HEK293 (cell line): ENCODE results near the gene BICRA.
A peak's percentile ranks its signal among the peaks of the same experiment; 100 is the strongest.

Source experiments
- EGR2 ChIP-seq: fragments of 450-650 bp; formaldehyde crosslinking; IDR thresholded peaks from 2 replicates; pipeline ENCODE4 v1.5.1; 2016; ENCODE audit warnings: low read depth, missing biosample characterization, missing genetic modification characterization
- GLIS1 ChIP-seq: fragments of 450-650 bp; formaldehyde crosslinking; IDR thresholded peaks from 2 replicates; pipeline ENCODE4 v1.5.1; 2016; ENCODE audit warnings: missing biosample characterization, missing genetic modification characterization
- HOXA7 ChIP-seq: sonication (generic); formaldehyde crosslinking; IDR thresholded peaks from 2 replicates; pipeline ENCODE4 v1.8.1; 2022; ENCODE audit warnings: missing genetic modification reagents, borderline replicate concordance
- KLF1 ChIP-seq: fragments of 450-650 bp; formaldehyde crosslinking; IDR thresholded peaks from 2 replicates; pipeline ENCODE4 v1.5.1; 2016; ENCODE audit warnings: missing biosample characterization, missing genetic modification characterization
- PRDM1 ChIP-seq: fragments of 450-650 bp; formaldehyde crosslinking; IDR thresholded peaks from 2 replicates; pipeline ENCODE4; 2016; ENCODE audit warnings: missing biosample characterization, missing genetic modification characterization
- TCF7L2 ChIP-seq: IDR thresholded peaks from 2 replicates; pipeline ENCODE4 v1.6.1; 2011; ENCODE audit warnings: low read depth, mild to moderate bottlenecking, inconsistent platforms, low read length, moderate library complexity, borderline replicate concordance
- ZBTB21 ChIP-seq: fragments of 450-650 bp; formaldehyde crosslinking; IDR thresholded peaks from 2 replicates; pipeline ENCODE4 v1.5.1; 2017; ENCODE audit warnings: missing biosample characterization, missing genetic modification characterization
- ZBTB7A ChIP-seq: fragments of 450-650 bp; formaldehyde crosslinking; IDR thresholded peaks from 2 replicates; pipeline ENCODE4 v1.5.1; 2016; ENCODE audit warnings: low read depth, missing biosample characterization, missing genetic modification characterization
- ZBTB8A ChIP-seq: fragments of 450-650 bp; formaldehyde crosslinking; IDR thresholded peaks from 2 replicates; pipeline ENCODE4 v1.5.1; 2016; ENCODE audit warnings: missing biosample characterization, missing genetic modification characterization
- ZFHX2 ChIP-seq: fragments of 450-650 bp; formaldehyde crosslinking; conservative IDR thresholded peaks from 2 replicates; pipeline ENCODE4 v1.5.1; 2016; ENCODE audit warnings: missing biosample characterization, missing genetic modification characterization
- ZNF132 ChIP-seq: fragments of 450-650 bp; formaldehyde crosslinking; IDR thresholded peaks from 2 replicates; pipeline ENCODE4 v1.5.1; 2017; ENCODE audit warnings: missing biosample characterization, missing genetic modification characterization, borderline replicate concordance
- ZNF133 ChIP-seq: fragments of 450-650 bp; formaldehyde crosslinking; IDR thresholded peaks from 2 replicates; pipeline ENCODE4 v1.5.1; 2016; ENCODE audit warnings: missing biosample characterization, missing genetic modification characterization
- ZNF140 ChIP-seq: fragments of 450-650 bp; formaldehyde crosslinking; IDR thresholded peaks from 2 replicates; pipeline ENCODE4 v1.5.1; 2016; ENCODE audit warnings: missing biosample characterization, missing genetic modification characterization
- ZNF174 ChIP-seq: fragments of 450-650 bp; formaldehyde crosslinking; IDR thresholded peaks from 2 replicates; pipeline ENCODE4 v1.5.0; 2017; ENCODE audit warnings: missing biosample characterization, mild to moderate bottlenecking, missing genetic modification characterization
- ZNF175 ChIP-seq: fragments of 450-650 bp; formaldehyde crosslinking; IDR thresholded peaks from 2 replicates; pipeline ENCODE4 v1.5.1; 2016; ENCODE audit warnings: missing biosample characterization, missing genetic modification characterization
- ZNF2 ChIP-seq: fragments of 450-650 bp; formaldehyde crosslinking; IDR thresholded peaks from 2 replicates; pipeline ENCODE4 v1.5.1; 2016; ENCODE audit warnings: missing biosample characterization, missing genetic modification characterization
- ZNF211 ChIP-seq: fragments of 450-650 bp; formaldehyde crosslinking; IDR thresholded peaks from 2 replicates; pipeline ENCODE4 v1.5.1; 2016; ENCODE audit warnings: low read depth, missing biosample characterization, missing genetic modification characterization
- ZNF239 ChIP-seq: fragments of 450-650 bp; formaldehyde crosslinking; IDR thresholded peaks from 2 replicates; pipeline ENCODE4 v1.5.1; 2016; ENCODE audit warnings: missing biosample characterization, missing genetic modification characterization
- ZNF341 ChIP-seq: fragments of 450-650 bp; formaldehyde crosslinking; IDR thresholded peaks from 2 replicates; pipeline ENCODE4; 2016; ENCODE audit warnings: low read depth, missing biosample characterization, missing genetic modification characterization
- ZNF362 ChIP-seq: fragments of 450-650 bp; formaldehyde crosslinking; IDR thresholded peaks from 2 replicates; pipeline ENCODE4 v1.5.1; 2016; ENCODE audit warnings: missing biosample characterization, missing genetic modification characterization
- ZNF391 ChIP-seq: fragments of 450-650 bp; formaldehyde crosslinking; IDR thresholded peaks from 2 replicates; pipeline ENCODE4 v1.5.1; 2016; ENCODE audit warnings: low read depth, missing biosample characterization, missing genetic modification characterization, borderline replicate concordance
- ZNF394 ChIP-seq: fragments of 450-650 bp; formaldehyde crosslinking; IDR thresholded peaks from 2 replicates; pipeline ENCODE4 v1.5.1; 2016; ENCODE audit warnings: missing biosample characterization, missing genetic modification characterization, mild to moderate bottlenecking, moderate library complexity, borderline replicate concordance
- ZNF449 ChIP-seq: fragments of 450-650 bp; formaldehyde crosslinking; IDR thresholded peaks from 2 replicates; pipeline ENCODE4 v1.5.1; 2017; ENCODE audit warnings: missing biosample characterization, mild to moderate bottlenecking, missing genetic modification characterization, moderate library complexity
- ZNF510 ChIP-seq: fragments of 450-650 bp; formaldehyde crosslinking; IDR thresholded peaks from 2 replicates; pipeline ENCODE4 v1.5.1; 2018; ENCODE audit warnings: mild to moderate bottlenecking, missing genetic modification characterization, missing biosample characterization; ENCODE audit not compliant: insufficient replicate concordance
- ZNF513 ChIP-seq: fragments of 450-650 bp; IDR thresholded peaks from 2 replicates; pipeline ENCODE4 v1.5.1; 2018; ENCODE audit warnings: missing biosample characterization, missing genetic modification characterization
- ZNF514 ChIP-seq: fragments of 450-650 bp; formaldehyde crosslinking; IDR thresholded peaks from 2 replicates; pipeline ENCODE4 v1.5.1; 2016; ENCODE audit warnings: missing biosample characterization, missing genetic modification characterization
- ZNF518A ChIP-seq: fragments of 450-650 bp; formaldehyde crosslinking; conservative IDR thresholded peaks from 2 replicates; pipeline ENCODE4 v1.5.1; 2016; ENCODE audit warnings: low read depth, missing biosample characterization, missing genetic modification characterization
- ZNF555 ChIP-seq: fragments of 450-650 bp; formaldehyde crosslinking; conservative IDR thresholded peaks from 2 replicates; pipeline ENCODE4 v1.5.1; 2017; ENCODE audit warnings: missing biosample characterization, mild to moderate bottlenecking, missing genetic modification characterization, inconsistent platforms
- ZNF777 ChIP-seq: fragments of 450-650 bp; formaldehyde crosslinking; IDR thresholded peaks from 2 replicates; pipeline ENCODE4 v1.5.1; 2017; ENCODE audit warnings: missing biosample characterization, missing genetic modification characterization, borderline replicate concordance
- ZNF785 ChIP-seq: fragments of 450-650 bp; formaldehyde crosslinking; IDR thresholded peaks from 2 replicates; pipeline ENCODE4 v1.5.1; 2016; ENCODE audit warnings: missing biosample characterization, missing genetic modification characterization
- ZXDB ChIP-seq: fragments of 450-650 bp; formaldehyde crosslinking; IDR thresholded peaks from 2 replicates; pipeline ENCODE4 v1.5.1; 2016; ENCODE audit warnings: missing biosample characterization, missing genetic modification characterization

Gene BICRA

GRCh38 chr19:47745010-47745901, 136.3 kb downstream of the BICRA start, which contains the start of gene NOP53 (continued):
- peak; percentile 92 for TF ChIP-seq ZNF518A (tag by site-specific recombination)
- TF ChIP-seq ZNF133 (tag by site-specific recombination): no peak
- TF ChIP-seq ZNF449 (tag by site-specific recombination): peak; percentile 78; the same call in 1 of the 2 replicates
- peak; percentile 95 for TF ChIP-seq ZXDB (tag by site-specific recombination)
- no peak for TF ChIP-seq ZNF510
- TF ChIP-seq ZNF391 (tag by site-specific recombination): no peak
- TF ChIP-seq ZNF239: no peak
- TF ChIP-seq HOXA7 (CRISPR knock-in tag): no peak
- TF ChIP-seq PRDM1 (tag by site-specific recombination): no peak
- TF ChIP-seq ZNF514: no peak
- TF ChIP-seq ZNF211 (tag by site-specific recombination): no peak
- TF ChIP-seq ZNF175 (tag by site-specific recombination): no peak
- 0 out of 2 replicates have a peak, but pooled peaks have one; percentile 17 for TF ChIP-seq ZNF513
- no peak for TF ChIP-seq ZBTB8A (tag by site-specific recombination)
- no peak for TF ChIP-seq GLIS1
- peak; percentile 43; the same call in 1 of the 2 replicates for TF ChIP-seq ZNF394 (tag by site-specific recombination)
- no peak for TF ChIP-seq ZNF555
- 0 out of 2 replicates have a peak, but pooled peaks have one; percentile 42 for TF ChIP-seq ZBTB7A (tag by site-specific recombination)
- no peak for TF ChIP-seq EGR2 (tag by site-specific recombination)
- TF ChIP-seq ZFHX2: peak; percentile 23; the same call in 1 of the 2 replicates
- TF ChIP-seq ZNF785 (tag by site-specific recombination): no peak
- TF ChIP-seq KLF1 (tag by site-specific recombination): 0 out of 2 replicates have a peak, but pooled peaks have one; percentile 25
- TF ChIP-seq ZNF777 (tag by site-specific recombination): peak; percentile 15; the same call in 1 of the 2 replicates
- TF ChIP-seq ZBTB21: peak; percentile 94
- no peak for TF ChIP-seq TCF7L2
- no peak for TF ChIP-seq ZNF132
- TF ChIP-seq ZNF362: no peak
- TF ChIP-seq ZNF174 (tag by site-specific recombination): no peak
- peak; percentile 53; the same call in 1 of the 2 replicates for TF ChIP-seq ZNF2 (tag by site-specific recombination)
- no peak for TF ChIP-seq ZNF140 (tag by site-specific recombination)
- TF ChIP-seq ZNF341 (tag by site-specific recombination): 0 out of 2 replicates have a peak, but pooled peaks have one; percentile 28
